Measurements from ENCODE around the gene XPO1. TPM values are rescaled to one million over a fixed set of nuclear protein-coding genes. Genes with fewer than 3 reads are reported as not detected.
"Not testable (repeated sequence)": the region's sequence is repeated elsewhere in the genome, so short reads cannot be mapped to it uniquely, and the experiment has no call there.

Gene XPO1
- total RNA-seq, 1 donor from 2014 or later = 217 TPM

DNA sequence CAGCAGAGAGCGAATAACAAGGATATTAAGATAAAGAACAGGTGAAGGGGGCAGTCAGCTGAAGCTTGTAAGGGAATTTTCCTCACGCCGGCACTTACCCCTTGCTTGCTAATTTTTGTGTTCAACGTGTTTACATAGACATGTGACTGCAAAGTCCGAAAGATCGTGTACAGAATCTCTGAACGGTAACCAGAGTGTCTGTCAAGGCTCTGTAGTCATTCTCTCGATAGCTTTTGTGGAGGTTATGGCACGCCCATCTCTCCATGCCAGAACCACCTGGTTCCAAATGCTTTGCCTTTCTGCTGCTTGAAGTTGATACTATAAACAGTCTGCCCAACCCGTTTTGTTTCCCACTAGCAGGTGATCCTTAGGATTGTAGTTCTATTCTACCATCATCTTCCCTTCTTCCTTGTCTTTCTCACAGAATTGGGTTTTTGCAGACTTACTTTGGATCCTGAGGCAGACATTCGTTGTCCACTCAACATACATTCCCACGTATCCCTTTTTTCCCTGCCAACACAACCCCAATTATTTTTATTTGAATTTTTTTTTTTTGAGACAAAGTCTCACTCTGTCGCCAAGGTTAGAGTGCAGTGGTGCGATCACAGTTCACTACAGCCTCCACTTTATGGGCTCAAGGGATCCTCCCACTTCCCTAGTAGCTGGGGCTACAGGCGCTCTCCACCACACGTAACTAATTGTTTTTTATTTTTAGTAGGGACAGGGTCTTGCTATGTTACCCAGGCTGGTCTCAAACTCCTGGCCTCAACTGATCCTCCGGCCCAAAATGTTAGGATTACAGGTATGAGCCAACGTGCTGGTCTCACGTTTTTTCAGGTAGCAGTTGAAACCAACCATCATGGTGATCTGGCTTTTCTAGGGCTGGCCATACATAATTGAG, 66.0 kb downstream of the XPO1 start:
- intact Hi-C loops (cut with micrococcal nuclease) = loop anchor here (1.0 to 5.0 kb wide), 9 partner anchors 9 to 590 kb away; partner anchors contain the start of genes CCT4, PEX13, PUS10 and REL
- ChIA-PET CTCF (interaction anchor here (6.2 kb wide), 1 partner anchor 46 kb away, joined by 27 read pairs; no protein-coding TSS in a partner anchor), POLR2A (interaction anchor here (0.5 to 3.7 kb wide), 8 partner anchors 8 to 295 kb away, joined by 3 to 26 read pairs (median 5); partner anchors contain the start of gene XPO1)
- Mint-ChIP-seq H3K36me3 (ENCODE audit: low read depth) (peaks cover 39% of the 10 kb centered on the region), H3K27ac (peak overlapping the region; percentile 95), H3K4me1 (peaks cover 35% of the 10 kb centered on the region), H3K9me3 (no peaks in the 10 kb centered on the region), H3K4me3 (peak overlapping the region; percentile 95), H3K27me3 (no peaks in the 10 kb centered on the region)
- DNase-seq (no peak), ATAC-seq (ENCODE audit: low read depth) (peak; percentile 4)
- TF ChIP-seq, protein P1, sequence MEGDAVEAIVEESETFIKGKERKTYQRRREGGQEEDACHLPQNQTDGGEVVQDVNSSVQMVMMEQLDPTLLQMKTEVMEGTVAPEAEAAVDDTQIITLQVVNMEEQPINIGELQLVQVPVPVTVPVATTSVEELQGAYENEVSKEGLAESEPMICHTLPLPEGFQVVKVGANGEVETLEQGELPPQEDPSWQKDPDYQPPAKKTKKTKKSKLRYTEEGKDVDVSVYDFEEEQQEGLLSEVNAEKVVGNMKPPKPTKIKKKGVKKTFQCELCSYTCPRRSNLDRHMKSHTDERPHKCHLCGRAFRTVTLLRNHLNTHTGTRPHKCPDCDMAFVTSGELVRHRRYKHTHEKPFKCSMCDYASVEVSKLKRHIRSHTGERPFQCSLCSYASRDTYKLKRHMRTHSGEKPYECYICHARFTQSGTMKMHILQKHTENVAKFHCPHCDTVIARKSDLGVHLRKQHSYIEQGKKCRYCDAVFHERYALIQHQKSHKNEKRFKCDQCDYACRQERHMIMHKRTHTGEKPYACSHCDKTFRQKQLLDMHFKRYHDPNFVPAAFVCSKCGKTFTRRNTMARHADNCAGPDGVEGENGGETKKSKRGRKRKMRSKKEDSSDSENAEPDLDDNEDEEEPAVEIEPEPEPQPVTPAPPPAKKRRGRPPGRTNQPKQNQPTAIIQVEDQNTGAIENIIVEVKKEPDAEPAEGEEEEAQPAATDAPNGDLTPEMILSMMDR (IDR thresholded peaks at IDR 0.05) = no peak

DNA sequence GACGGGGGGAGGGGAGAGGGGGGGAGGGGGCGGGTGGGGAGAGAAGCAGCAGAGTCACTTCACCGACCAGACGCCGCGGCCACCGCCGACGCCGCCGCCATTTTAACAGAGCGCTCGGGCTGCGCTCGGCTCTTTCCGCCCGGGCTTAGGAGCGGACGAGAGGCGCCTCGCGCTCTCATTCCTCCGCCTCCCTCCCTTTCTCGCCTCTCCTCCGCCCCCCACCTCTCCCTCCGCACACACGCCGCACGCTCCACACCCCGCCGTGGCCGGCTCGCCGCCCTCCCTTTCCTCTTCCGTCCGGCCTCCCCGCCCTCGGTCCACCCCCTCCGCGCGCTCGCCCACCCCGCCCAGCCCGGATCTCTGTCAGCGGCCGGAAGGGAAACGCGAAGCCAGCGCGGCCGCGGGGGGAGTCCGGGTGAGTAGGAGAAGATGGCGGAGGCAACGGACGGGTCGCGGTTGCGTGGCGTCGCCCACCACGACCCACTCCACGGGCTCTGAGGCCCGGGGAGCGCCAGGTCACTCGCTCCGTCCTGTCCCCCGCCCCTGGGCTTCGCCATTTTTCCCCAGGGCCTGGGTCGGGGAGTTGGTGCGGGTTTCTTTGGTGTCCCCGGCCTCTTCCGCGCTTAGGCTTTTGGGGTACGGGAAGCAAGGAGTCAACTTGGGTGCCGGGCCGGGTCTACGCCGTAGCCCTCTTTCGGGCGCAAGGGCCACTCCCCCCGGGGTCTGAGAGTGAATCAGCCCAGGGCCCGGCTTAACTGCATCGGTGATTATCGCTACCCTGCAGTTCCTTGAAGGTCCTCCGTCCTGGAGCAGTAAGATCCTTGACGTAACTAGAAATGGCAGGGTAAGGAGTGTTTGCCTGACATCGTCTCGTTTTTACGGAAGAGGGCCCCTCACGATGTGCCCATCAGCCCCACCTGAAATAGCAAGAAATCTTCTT, 66.9 kb downstream of the XPO1 start, which contains the start of gene USP34:
Gene USP34, minus strand, starts transcription at position 123 of the 940 bp plus-strand sequence. CDS start 395 bp downstream, outside the sequence.
- ChIA-PET CTCF (interaction anchor here (6.2 kb wide), 1 partner anchor 45 kb away, joined by 27 read pairs; no protein-coding TSS in a partner anchor), POLR2A (interaction anchor here (0.5 to 3.7 kb wide), 9 partner anchors 22 to 294 kb away, joined by 3 to 26 read pairs (median 5); partner anchors contain the start of gene XPO1)
- H3K36me3 Mint-ChIP-seq (ENCODE audit: low read depth) = peaks cover 33% of the 10 kb centered on the region
- peaks cover 38% of the 10 kb centered on the region for H3K4me1 Mint-ChIP-seq
- peak within 1 kb of the TSS; percentile 95 for H3K27ac Mint-ChIP-seq
- no peaks in the 10 kb centered on the region for H3K9me3 Mint-ChIP-seq
- TF ChIP-seq, protein P1 (IDR thresholded peaks at IDR 0.05) = no peak
- DNase-seq (peak; percentile 79), ATAC-seq (ENCODE audit: low read depth) (peak; percentile 82)
- intact Hi-C loops (cut with micrococcal nuclease) = loop anchor here (1.0 to 5.0 kb wide), 9 partner anchors 8 to 589 kb away; partner anchors contain the start of genes CCT4, PEX13, PUS10 and REL
- H3K4me3 Mint-ChIP-seq = peak within 1 kb of the TSS; percentile 95
- no peaks in the 10 kb centered on the region for H3K27me3 Mint-ChIP-seq

DNA sequence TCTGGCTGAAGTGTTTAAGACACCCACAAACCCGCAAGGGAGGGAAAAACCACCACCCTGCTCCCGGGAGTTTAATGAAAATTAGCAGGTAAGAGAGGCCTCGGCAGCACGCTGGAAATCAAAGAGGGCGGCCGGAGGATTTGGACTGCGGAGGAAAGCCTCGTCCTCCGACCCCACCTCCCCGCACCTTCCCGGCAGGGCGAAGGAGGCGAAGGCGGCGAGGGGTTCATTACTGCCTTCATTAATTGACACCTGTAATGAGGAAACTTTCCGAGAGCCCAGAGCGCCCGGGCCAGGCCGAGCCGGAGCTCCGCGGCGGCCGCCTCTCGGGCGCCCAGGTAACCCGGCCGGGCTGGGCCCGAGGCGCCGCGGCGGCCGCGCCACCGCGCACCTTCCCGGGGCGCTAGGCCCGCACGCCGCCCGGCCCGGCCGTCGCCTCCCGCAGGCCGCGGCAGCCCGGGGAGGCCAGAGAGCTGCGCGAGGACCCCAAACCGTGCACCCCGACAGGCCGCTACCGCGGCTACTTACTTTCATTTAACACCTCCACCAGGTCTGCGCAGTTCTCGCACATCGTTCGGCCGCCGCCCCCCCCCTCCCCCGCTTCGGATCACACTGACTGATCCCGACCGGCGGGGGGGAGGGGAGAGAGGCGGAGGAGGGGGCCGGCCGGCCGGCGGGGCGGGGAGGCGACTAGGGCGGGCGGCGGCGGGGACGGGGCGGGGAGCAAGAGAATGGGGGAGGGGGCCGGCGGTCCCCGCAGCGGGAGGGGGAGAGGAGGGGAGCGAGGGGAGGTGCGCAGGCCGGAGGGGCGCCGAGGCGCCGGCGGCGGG, 67.8 kb downstream of the XPO1 start:
- H3K4me3 Mint-ChIP-seq = peak overlapping the region; percentile 95
- H3K9me3 Mint-ChIP-seq = no peaks in the 10 kb centered on the region
- peaks cover 41% of the 10 kb centered on the region for H3K4me1 Mint-ChIP-seq
- H3K36me3 Mint-ChIP-seq (ENCODE audit: low read depth) = peaks cover 31% of the 10 kb centered on the region
- DNase-seq (peak; percentile 61), ATAC-seq (ENCODE audit: low read depth) (peak; percentile 35)
- ChIA-PET POLR2A (interaction anchor here (0.6 to 3.7 kb wide), 10 partner anchors 11 to 293 kb away, joined by 3 to 26 read pairs (median 3); partner anchors contain the start of gene XPO1), CTCF (interaction anchor here (1.3 kb wide), 1 partner anchor 44 kb away, joined by 8 read pairs; no protein-coding TSS in a partner anchor)
- H3K27ac Mint-ChIP-seq = peak overlapping the region; percentile 94
- TF ChIP-seq, protein P1 (IDR thresholded peaks at IDR 0.05) = no peak
- H3K27me3 Mint-ChIP-seq = no peaks in the 10 kb centered on the region
- intact Hi-C loops (cut with micrococcal nuclease) = loop anchor here (5.0 kb wide), 2 partner anchors 453 to 588 kb away; partner anchors contain the start of genes PEX13, PUS10 and REL

DNA sequence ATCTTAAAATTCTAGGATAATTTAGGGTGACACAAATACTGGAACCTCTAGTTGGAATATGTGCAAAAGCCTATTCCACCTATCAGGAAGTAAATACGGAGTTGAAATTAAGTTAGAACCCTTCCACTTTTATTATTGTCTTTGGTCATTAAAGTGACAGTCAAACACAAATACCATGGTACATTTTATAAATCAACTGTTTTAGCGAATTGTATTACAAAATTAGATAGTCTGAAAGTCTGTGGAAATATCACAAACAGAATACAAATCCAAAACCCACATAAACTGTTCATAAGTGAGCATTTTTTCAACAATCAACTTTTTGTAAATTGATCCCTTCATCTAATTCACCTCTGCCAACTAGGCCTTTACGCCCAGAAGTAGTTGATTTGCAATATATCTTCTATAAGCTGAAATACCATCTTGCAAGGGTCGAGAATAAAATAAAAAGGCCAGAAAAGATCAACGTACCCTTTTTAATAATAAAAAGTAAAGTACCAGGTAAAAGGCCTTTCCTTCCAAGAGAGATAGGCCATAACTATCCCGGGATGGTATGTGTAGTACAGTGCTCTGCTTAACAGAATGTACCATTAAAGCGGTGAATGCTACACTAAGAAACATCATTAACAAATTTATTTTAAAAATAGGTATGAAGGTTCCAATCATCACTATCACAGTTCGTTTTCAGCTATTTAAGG, 68.6 kb downstream of the XPO1 start:
- H3K27me3 Mint-ChIP-seq = no peaks in the 10 kb centered on the region
- TF ChIP-seq, protein P1 (IDR thresholded peaks at IDR 0.05) = no peak
- peak overlapping the region; percentile 94 for H3K27ac Mint-ChIP-seq
- H3K9me3 Mint-ChIP-seq = no peaks in the 10 kb centered on the region
- CTCF ChIA-PET = interaction anchor here (1.3 kb wide), 1 partner anchor 44 kb away, joined by 8 read pairs; no protein-coding TSS in a partner anchor
- H3K4me3 Mint-ChIP-seq = peak overlapping the region; percentile 94
- POLR2A ChIA-PET = interaction anchor here (0.6 to 3.7 kb wide), 9 partner anchors 10 to 292 kb away, joined by 3 to 26 read pairs (median 3); partner anchors contain the start of gene XPO1
- H3K4me1 Mint-ChIP-seq = peaks cover 49% of the 10 kb centered on the region
- intact Hi-C loops (cut with micrococcal nuclease) = loop anchor here (5.0 kb wide), 2 partner anchors 452 to 587 kb away; partner anchors contain the start of genes PEX13, PUS10 and REL
- H3K36me3 Mint-ChIP-seq (ENCODE audit: low read depth) = peaks cover 33% of the 10 kb centered on the region
- no peak for DNase-seq
- ATAC-seq (ENCODE audit: low read depth) = no peak

DNA sequence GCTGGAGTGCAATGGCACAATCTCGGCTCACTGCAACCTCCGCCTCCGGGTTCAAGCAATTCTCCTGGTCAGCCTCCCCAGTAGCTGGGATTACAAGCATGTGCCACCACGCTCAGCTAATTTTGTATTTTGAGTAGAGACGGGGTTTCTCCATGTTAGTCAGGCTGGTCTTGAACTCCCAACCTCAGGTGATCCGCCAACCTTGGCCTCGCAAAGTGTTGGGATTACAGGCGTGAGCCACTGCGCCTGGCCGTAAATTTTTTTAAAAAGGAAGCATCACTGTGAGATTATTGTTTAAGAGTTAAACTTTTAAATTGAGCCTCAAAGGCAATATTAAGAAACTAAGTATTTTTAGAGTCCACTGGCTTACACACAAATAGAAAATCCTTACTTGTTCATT, 69.9 kb downstream of the XPO1 start:
- CTCF ChIA-PET = interaction anchor here (1.7 kb wide), 1 partner anchor 42 kb away, joined by 5 read pairs; no protein-coding TSS in a partner anchor
- H3K4me3 Mint-ChIP-seq = peak overlapping the region; percentile 24
- ATAC-seq (ENCODE audit: low read depth); intact Hi-C loops (cut with micrococcal nuclease); H3K9me3 Mint-ChIP-seq; H3K27ac Mint-ChIP-seq; H3K27me3 Mint-ChIP-seq; DNase-seq: not testable (repeated sequence)
- POLR2A ChIA-PET = interaction anchor here (0.8 kb wide), 1 partner anchor 70 kb away, joined by 18 read pairs; the partner anchor contains the start of gene XPO1
- H3K36me3 Mint-ChIP-seq (ENCODE audit: low read depth) = peaks cover 32% of the 10 kb centered on the region
- H3K4me1 Mint-ChIP-seq = peaks cover 62% of the 10 kb centered on the region

Measured in activated B cell treated with CpG ODN at 0.5 μM for 24 hours (primary cell).